Measurements from ENCODE around the gene MATCAP1.

MATCAP1 gene

GRCh38 chr16:67190448-67191399 is 7.0 kb upstream of the MATCAP1 start:
- no peak for DNase-seq

- no peak for DNase-seq
Observed at GRCh38 chr16:67190041-67190440, 6.3 kb upstream of the MATCAP1 start, which contains the start of gene EXOC3L1. TSS of gene EXOC3L1 (minus strand) at chr16:67190136. CDS start at chr16:67189676, 460 bp downstream.

- no peak for DNase-seq
Observed at GRCh38 chr16:67188798-67189197, 5.0 kb upstream of the MATCAP1 start.

GRCh38 chr16:67188323-67188722 is 4.6 kb upstream of the MATCAP1 start:
- DNase-seq: no peak

- DNase-seq: no peak
Observed at GRCh38 chr16:67187175-67187890, 3.6 kb upstream of the MATCAP1 start.

GRCh38 chr16:67186550-67186950 is 2.8 kb upstream of the MATCAP1 start:
- no peak for DNase-seq

- no peak for DNase-seq
Observed at GRCh38 chr16:67185651-67186134, 1.9 kb upstream of the MATCAP1 start.

GRCh38 chr16:67184995-67185650 is 1.4 kb upstream of the MATCAP1 start:
- DNase-seq: peak; percentile 84

- DNase-seq: no peak
Observed at GRCh38 chr16:67184453-67184994, 761 bp upstream of the MATCAP1 start.

- no peak for DNase-seq
Observed at GRCh38 chr16:67183284-67183626, 508 bp downstream of the MATCAP1 start.

- DNase-seq: no peak
Observed at GRCh38 chr16:67182288-67182687, 1.5 kb downstream of the MATCAP1 start.

GRCh38 chr16:67181346-67181745 is 2.4 kb downstream of the MATCAP1 start:
- no peak for DNase-seq

GRCh38 chr16:67180166-67180565 is 3.6 kb downstream of the MATCAP1 start:
- no peak for DNase-seq

GRCh38 chr16:67179421-67180080 is 4.2 kb downstream of the MATCAP1 start:
- no peak for DNase-seq

GRCh38 chr16:67177743-67178699 is 5.7 kb downstream of the MATCAP1 start:
- DNase-seq: peak; percentile 51

GRCh38 chr16:67176662-67177061 is 7.1 kb downstream of the MATCAP1 start:
- DNase-seq: no peak

- DNase-seq: no peak
Observed at GRCh38 chr16:67174706-67175231, 9.0 kb downstream of the MATCAP1 start.

- peak; percentile 75 for DNase-seq
Observed at GRCh38 chr16:67173808-67174705, 9.7 kb downstream of the MATCAP1 start.

- DNase-seq: no peak
Observed at GRCh38 chr16:67173323-67173722, 10.4 kb downstream of the MATCAP1 start.
